HuH-7 (cell line): ENCODE data around the gene DPEP3.

Source experiments
- DNase-seq: peaks from one replicate; pipeline ENCODE4 v3.0.0; 2011; ENCODE audit warnings: low spot score

The DPEP3 gene

DNA sequence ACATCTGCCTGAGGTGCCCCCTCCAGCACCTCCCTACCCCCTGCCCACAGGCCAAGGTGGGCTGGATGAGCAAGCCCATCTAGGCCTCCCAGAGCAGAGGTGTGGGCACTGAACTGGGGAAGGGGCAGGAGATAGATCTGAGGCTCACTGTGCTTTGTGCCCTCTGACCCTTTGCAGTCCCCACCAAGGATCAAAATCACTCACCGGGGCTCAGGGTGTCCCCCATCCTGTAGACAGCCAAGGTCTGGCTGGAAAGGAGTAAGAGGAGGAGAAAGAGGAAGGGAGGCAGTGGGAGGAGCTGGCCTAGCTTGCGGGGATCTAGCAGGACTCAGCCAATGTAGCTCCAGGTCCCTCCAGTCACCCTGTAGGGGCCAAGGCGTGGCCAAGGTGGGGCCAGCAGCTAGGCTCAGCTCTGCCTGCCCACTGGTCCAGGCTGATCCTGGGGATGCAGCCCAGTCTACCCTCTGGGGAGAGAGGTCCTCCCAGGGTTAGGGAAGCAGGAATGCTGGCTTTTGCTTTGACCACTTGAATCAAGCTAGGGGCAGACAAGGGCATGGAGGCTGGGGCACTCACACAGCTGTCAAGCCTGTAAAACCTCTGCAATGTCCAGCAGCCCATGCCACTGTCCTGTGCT, 13.6 kb downstream of the DPEP3 start:
- no peak for DNase-seq

DNA sequence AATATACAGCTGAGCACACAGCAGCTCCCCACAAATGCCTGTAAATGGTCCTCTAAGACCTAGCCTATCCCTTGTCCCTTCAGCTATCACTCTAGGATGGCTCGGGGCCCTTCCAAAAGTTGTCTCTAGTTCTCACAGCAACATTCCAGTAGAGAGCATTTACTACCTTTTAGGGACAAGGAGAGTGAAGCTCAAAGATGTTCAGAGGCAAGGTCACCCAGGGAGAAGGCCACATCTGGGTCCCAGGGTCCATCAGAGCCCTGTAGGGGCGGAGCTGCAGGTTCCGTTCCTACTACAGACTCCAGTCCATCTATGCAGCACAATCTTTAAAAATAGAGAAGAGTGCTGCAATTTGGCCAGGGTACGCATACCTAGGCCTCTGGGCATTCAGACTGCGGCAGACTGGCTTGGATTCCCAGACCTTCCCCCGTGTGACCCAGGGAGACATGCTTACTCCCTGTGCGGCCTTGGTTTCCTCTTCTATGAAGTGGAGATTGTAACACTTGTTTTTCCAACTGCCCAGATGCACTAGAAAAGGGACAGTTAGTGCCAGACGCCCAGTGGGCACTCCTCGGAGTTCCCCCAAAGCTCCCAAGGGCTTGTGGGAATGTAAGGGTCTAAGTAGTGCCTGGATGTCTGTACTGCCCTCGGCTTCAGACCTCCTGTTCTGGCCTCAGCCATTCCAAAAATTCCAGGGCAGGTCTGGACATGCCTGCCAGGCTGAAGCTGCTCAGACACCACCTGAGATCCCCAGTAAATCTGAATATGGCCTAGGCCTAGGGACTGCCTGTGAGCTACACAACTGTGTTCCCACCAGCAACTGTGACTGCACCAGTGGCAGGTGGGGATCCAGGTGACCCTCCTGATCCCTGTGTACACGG, 14.4 kb downstream of the DPEP3 start:
- DNase-seq = no peak

DNA sequence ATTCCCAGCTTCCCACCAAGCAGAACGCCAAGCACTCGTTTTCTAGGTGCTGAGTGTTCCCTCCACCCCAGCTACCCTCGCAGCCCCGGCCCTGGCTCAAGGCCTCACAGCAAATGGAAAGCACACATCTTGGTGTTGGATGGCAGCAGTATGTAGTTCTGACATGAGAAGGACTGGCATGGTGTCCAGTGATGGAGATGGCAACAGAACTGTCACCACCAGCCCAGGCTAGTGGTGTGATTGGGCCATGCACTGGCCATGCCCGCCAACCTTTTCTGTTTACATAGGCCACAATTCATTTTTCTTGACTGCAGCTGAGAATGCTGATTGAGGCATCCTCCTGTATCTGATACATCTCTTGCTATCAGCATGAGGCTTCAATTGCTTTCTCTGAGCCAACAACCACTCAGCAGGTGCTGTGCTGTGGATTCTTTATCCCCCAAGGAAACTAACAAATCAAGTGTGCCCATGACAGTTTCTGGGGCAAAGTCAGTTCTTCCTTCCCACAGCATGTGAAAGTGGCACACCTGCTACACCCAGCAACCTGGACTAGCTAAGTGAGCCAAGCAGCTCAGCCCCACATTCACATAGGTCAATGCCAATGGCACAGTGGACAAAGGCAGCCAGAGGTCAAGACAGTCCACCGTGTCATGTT, 15.7 kb downstream of the DPEP3 start:
- DNase-seq = no peak

DNA sequence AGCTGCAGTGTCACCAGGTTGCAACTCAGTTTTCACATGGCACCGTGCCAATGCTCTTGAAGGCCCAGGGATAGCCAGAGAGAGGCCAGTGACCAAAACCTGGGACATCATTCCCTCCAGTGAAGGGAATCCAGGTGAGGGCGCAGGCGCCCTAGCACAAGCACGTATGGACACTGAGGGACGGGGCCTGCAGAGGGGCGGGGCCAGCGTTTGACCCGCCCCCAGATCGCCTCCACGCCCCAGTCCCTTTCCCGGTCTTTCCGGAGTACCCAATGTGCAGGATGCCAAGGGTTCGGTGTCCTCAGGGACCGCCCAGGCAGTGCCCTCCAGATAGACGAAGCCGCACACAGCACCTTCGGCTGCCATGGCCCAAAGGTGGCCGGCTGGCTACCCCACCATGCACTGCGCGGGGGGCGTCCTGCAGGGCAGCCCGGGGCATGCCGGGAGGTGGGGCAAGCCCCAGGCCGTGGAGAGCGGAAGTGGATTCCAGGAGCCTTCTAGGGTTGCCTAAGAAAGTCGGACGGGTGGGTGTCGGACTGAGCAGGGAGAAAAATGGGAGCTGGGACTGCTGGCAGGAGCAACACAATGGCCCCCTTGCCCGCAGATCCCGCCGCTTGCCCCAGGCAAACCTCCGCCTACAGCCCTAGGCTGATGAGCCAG, 16.5 kb downstream of the DPEP3 start:
- no peak for DNase-seq

DNA sequence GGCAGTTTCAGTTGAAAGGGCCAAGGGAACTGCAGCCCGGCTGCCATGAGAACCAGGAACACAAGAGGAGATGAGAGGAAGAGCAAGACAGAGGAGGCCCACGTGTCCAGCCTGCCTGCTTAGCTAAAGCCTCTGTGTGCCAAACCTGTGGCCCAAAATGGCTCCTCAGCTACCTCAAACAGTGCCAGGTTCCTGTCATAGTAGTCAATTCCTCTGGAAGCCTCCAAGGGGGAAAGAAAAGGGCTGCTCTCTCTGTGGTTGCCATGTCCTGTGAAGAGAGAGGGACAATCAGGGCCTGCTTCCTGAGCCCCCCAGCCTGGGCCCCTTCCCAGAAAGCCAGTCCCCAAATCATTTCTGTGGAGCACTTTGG, 17.0 kb downstream of the DPEP3 start:
- no peak for DNase-seq

DNA sequence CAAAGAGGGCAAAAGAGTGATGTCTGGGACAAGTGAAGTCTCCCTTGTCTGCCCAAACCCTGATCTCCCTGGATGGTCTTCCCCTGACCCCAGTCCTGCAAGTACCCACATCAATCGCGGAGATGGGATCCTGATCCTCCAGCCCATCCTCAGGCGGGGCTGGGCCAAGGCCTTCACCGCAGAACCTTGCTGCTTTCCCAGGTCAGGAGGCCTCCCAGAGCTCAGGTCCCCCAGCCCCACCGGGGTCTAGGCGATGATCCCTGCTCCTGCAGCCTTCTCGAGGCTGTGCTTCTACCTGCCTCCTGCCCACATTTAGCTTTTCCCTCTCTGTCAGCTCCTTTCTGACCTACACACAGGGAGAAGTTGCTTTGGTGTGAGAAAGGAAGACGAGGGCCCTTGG, 18.2 kb downstream of the DPEP3 start:
- DNase-seq = no peak

DNA sequence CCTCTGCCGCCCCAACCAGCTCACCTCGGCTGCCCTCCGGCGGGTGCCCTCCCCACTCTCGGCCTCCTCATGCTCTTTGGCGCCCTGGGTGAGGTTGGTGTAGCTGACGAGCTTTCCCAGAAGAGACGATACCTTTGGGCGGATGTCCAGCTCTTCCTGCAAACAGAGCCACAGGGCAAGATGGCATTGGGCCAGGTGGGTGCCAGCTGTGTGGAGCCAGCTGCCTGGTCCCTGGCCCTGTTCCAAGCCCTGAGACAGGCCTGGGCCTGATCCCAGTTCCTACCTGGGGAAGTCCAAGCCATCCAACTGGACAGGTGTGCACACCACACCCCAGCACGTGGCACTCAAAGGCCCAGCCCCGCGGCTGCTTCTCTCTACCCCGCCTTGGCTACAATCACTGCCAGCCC, 18.7 kb downstream of the DPEP3 start:
- DNase-seq = no peak

DNA sequence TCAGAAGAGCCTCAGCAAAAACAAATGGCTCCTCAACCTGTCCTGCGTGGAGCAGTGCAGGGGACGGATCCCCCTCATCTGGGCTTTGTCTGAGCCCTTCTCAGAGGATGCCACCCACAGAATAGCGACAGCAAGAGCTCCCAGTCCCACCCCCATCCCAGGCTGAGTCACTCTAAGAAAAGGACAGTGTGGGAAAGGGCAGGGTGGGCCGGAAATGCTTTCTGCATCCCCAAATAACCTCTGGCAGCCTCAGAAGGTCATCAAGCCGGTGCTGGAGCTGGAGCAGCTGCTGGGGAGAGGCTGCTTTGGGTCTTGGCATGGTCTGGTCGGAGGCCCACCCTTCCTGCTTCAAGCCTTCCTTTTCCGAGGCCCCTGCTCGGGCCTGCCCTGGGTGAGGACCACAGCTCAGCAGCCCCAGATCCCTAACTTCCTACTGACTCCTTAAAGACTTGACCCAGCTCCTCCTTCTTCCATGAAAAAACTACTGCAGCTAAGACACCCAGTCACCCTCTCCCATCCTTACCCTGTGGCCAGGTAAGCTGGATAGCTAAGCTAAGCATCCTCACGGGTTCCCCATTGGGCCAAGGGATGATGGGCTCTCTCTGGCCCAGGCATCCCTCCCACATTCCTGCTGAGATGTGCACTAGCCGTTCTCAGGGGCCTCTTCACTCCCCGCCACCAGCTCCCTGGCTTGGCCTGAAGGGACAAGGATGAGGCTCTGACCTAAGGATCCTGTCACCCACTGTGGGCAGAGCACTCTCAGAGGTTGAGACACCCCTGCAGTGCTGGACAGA, 20.6 kb downstream of the DPEP3 start:
- no peak for DNase-seq

DNA sequence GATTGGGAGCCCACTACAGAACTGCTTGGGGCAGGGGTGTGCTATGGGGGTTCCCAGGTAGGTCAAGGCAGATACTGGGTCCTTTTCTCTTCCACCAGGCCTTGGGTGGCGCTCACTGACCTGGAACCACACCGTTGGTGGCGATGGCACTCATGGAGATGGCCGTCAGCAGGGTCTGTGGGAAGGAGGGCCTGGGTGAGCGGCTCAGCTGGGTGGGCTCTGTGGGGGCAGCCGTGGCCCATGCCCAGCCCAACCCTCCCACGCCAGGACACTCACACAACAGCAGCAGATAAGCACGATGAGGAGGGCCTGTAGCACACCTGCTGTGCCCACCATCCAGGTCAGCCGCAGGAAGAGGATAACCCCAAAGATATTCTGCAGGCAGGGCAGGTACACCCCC, 22.7 kb downstream of the DPEP3 start:
- DNase-seq = no peak

DNA sequence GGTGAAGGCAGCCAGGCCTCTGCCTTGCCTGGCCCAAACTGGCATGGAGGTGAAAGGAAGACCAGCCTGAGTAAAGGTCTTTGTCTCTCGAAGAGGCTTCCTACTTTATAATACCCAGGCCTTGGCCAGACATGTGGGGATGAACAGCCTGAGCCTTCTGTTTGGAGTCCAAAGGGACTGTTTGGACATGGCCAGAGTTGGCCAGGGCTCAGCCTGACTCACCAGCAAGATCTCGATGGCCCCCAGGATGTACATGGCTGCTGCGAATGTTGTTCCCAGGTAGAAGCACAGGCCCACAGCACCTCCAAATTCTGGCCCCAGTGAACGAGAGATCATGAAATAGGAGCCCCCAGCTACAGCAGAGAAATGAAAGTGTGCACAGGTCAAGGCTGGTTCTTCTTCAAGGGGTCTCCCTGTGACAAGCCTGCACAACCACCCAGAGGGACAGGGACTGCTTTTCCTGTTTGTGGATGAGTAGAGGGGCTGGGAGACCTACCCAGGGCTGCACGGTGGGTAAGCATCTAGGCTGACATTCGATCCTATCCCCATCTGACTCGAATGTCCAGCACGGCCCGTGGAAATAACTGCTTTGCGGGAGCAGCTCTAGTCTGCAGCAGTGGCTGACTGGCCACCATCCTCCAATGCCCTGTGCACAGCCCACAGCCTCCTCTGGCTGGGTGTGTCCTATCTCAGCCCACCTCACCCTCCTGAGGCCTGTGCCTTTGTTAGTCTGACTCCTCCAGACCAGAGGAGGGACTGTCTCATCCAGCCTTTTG, 25.7 kb downstream of the DPEP3 start:
- DNase-seq = no peak

DNA sequence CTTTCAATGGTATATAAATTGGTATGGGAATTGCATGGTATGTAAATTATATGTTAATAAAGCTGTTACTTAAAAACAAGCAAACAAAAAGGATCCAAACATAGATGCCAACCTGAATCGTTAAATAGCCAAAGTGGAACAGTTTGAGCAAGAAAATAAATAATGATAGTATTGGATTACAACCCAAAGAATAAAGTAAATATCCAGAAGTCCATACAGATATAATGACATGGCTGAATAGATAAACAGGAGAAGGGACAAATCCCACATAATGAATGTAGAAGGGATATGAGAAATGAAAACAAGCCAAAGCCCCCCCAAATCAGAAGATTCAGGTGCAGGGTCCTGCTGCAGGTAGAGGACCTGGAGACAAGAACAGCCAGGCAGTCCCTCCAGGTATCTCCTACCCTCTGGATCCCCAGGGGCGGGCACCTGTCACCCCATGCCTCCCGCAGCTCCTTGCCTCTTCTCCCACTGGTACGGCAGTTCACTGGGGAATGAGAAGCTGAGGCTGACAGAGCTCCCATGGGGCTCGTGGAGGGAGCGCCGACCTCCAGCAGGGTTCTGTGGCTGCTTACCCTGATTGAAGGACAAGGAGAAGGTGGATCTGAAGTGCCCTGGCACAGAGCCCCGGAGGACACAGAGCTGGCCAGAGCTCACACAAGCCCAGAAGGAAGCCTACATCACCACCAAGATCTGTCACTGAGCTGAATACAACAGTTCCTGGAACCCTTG, 26.5 kb downstream of the DPEP3 start:
- no peak for DNase-seq

DNA sequence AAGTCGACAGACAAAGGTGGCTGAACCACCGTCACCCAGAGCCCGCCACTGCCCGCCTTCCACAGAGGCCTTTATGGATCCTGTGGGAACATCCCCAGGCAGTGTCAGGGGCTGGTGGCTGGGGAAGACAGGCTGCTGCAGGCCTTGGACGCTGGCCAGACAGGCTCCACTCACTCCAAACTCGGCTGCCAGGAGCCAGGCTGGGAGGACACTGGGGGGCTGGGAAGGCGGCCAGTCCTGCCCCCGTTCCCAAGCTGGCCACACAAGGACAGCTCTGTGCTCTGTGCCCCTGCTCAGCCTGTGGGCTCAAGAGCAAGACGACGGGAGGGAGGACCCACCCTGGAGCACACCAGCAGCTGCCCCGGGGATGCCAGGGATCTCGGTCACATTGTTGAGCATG, 28.8 kb downstream of the DPEP3 start:
- no peak for DNase-seq

DNA sequence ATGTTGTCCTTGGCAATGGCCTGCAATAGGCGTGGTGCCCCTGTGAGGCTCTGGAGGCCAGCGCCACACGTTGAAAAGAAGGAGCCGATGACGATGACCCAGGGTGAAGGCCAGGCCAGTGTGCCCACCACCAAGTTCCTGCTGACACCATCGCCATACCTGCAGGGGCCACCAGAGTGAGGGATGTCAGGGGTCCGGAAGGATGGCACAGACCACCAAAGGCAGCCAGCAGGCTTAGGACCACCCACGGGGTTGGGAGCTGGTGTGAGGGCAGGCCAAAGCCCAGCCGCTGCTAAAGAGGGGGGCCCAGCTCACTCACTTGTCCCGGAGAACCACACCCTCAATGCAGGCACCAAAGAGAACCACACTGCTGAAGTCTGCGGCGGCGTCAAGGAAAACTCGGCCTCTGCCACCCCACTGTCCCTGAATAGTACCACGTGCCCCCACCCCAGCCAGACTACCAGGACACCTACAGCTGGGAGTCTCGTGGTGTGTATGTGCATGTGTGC, 29.9 kb downstream of the DPEP3 start:
- DNase-seq = no peak

DNA sequence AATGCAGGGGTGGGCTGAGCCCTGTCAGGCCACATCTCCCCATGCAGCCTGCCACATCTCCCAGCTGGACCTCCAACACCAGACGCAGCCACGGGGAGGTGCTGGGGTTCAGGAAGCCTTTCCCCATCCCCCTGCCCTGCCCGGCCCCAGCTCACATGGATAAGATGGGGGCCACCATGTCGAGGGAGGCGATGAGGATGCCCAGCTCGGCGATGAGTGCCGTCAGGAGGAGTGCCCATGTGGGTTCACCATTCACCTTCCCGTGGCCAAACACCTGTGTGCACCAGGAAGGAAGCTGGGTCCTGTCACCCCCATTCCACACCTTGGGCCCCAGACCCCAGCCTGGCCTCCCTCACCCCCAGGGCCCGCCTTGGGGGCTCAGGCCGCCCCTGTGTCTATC, 30.7 kb downstream of the DPEP3 start:
- no peak for DNase-seq

DNA sequence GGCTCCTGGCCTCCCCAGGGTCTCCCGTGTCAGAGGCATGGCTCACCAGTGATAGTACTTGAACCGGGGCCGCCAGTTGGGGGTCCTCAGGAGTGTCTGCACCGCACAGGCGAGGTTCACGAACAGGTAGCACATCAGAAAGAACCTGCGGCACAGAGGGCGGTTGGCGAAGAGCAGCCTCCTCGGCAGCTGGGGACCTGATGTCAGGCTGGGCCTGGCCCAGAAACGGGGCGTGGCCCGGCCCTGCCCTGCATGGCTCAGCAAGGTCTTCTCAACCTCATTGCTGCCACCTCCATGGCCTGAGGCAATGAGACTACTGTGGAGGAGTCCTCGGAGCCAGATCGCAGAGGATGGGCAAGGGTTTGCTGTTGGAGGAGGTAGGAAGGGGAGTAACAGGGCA, 32.3 kb downstream of the DPEP3 start:
- no peak for DNase-seq

DNA sequence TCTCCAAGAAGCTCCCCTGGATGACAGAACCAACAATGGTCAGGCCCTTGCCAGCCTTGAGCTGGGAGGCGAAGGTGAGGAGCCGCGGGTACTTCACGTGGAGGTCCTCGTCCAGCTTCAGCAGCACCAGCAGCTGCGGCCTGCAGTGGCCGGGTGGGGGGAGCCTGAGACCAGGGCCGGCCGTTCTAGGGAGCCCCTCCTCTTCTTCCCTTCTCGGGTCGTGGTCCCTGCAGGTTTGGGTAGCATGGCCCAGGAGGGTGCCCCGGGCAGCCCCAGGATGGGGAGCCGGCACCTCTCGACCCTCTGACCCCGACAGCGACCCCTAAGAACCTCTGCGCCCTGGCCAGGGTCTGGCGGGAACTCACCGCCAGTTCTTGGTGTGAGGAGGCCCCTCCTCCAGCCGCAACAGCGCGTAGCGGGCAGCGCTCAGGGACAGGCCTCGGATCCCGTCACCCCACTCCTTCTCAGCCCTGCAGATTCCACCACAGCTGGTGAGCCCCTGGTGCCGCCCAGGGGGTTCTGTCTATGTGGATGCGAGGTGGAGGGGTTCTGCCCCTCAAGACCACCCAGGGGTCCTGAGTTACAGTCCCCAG, 33.2 kb downstream of the DPEP3 start:
- no peak for DNase-seq

DNA sequence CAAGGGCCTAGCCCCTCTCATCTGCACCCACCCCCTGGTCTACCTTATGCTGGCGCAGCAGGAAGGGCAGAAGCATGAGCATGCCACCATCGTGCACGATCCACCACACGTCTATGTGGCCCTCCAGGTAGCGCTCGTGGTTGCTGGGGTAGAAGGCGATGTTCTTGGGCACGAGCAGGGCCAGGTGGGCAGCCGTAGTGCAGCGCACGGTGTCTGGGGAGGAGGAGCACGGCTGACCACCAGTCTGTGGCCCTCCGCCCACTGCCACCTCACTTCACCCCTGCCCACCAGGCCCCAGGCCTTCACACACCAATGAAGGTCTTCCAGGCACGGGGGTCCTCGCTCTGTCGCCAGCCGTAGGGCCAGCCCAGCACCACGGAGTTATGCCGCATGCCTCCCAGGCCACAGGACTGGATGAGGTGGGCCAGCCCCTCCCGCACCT, 34.1 kb downstream of the DPEP3 start:
- no peak for DNase-seq

DNA sequence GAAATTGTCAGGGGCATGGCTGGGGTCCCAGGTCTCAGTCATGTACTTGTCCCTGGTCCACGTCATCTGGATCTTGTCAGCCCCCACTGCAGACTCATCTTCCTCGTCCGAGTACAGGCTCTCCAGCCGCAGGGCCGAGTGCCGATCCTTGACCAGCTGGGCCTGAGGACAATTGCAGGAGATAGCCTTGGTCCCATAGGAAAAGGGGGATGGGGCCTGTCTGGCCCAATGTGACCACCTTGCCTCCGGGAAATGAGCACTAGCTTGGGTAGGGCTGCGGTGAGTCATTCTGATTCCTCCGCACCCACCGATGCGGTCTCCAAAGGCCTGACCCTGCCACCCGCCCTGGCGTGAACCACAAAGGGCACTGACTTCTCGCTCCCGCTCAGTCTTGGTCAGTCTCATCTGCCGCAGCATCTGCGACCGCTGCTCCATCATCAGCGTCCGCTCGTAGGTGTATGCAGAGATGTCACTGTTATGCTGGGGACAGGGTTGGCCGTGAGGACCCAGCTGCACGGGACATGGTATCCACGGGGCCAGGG, 34.8 kb downstream of the DPEP3 start:
- DNase-seq = no peak

DNA sequence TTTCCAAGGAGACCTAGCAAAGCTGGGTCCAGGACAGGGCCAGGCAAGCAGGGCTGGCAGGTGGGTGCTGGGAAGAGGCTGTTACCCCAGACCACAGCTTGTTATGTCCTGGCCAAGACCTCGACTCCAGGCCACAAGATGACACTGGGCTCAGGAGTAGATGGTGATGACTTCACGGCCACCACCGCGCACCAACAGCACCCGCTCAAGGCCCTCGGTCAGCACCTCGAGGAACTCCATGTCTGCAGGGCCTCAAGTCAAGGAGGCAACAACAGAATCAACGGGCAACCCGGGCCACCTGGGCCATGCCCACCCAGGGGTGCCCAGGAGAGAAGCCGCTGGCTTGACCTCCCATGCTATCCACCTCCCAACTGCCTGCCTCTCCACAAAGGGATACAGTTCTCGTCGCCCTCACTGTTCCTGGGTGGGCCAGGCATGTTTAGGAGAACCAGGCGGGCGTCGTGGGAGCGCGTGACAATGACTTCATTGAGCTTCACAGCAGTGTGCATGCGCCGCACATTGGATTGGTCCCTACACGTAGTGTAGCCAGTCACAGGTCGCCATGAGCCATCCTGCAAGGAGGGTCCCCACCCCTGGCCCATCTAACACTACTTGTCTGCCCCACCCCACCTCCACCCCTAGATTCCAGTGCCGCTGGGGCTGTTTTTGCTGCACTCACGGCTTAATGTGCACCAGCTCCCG, 35.5 kb downstream of the DPEP3 start:
- DNase-seq = no peak
